ENCODE data around the gene MPV17L2.
A peak's percentile ranks its signal among the peaks of the same experiment; 100 is the strongest.

The MPV17L2 gene

DNA sequence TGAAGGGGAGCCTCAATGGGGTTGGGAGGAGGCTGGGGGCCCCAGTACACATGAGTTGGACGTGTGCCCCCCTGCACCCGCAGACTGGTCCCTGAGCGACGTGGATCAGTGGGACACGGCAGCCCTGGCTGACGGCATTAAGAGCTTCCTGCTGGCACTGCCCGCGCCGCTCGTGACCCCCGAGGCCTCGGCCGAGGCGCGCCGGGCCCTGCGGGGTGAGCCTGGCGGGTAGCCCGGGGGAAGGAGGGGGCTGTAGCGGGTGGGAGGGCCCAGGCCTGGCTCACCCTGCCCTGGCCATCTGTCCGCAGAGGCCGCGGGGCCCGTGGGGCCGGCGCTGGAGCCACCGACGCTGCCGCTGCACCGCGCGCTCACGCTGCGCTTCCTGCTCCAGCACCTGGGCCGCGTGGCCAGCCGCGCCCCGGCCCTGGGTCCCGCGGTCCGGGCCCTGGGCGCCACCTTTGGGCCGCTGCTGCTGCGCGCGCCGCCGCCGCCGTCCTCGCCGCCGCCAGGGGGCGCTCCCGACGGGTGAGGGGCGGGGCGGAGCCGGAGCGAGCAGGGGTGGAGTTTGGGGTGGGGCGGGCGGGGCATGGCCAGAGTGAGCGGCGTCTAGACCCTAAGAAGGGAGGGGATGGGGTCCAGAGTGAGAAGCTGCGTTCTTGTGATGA lies 31.9 kb upstream of the MPV17L2 start:
- peak; percentile 85 for DNase-seq (ENCODE audit: low read depth)
- peak overlapping the region; percentile 44 for H3K4me3 ChIP-seq (ENCODE audit: low read depth, low read length)
- TF ChIP-seq, protein P1, sequence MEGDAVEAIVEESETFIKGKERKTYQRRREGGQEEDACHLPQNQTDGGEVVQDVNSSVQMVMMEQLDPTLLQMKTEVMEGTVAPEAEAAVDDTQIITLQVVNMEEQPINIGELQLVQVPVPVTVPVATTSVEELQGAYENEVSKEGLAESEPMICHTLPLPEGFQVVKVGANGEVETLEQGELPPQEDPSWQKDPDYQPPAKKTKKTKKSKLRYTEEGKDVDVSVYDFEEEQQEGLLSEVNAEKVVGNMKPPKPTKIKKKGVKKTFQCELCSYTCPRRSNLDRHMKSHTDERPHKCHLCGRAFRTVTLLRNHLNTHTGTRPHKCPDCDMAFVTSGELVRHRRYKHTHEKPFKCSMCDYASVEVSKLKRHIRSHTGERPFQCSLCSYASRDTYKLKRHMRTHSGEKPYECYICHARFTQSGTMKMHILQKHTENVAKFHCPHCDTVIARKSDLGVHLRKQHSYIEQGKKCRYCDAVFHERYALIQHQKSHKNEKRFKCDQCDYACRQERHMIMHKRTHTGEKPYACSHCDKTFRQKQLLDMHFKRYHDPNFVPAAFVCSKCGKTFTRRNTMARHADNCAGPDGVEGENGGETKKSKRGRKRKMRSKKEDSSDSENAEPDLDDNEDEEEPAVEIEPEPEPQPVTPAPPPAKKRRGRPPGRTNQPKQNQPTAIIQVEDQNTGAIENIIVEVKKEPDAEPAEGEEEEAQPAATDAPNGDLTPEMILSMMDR (IDR thresholded peaks at IDR 0.05; ENCODE audit: insufficient read depth, low read depth, low read length, missing control alignments), result peak; percentile 66

DNA sequence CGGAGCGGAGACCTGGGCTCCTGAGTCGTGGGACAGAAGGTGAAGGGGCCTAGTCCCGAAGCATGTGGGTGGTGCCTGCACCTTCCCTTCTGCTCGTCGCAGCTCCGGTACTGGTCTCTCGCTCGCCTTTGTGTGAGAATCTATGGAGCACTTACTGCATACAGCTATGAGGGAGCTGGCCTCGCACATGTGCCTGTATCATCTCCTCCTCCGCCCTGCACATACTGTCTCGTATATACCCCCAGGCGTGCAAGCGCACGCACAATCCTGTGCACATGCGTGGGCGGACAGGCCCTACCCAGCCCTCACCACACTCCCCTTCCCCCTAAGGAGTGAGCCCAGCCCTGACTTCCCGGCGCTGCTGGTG lies 31.4 kb upstream of the MPV17L2 start:
- TF ChIP-seq, protein P1 (IDR thresholded peaks at IDR 0.05; ENCODE audit: insufficient read depth, low read depth, low read length, missing control alignments), result no peak
- no peak overlapping the region for H3K4me3 ChIP-seq (ENCODE audit: low read depth, low read length)
- no peak for DNase-seq (ENCODE audit: low read depth)

DNA sequence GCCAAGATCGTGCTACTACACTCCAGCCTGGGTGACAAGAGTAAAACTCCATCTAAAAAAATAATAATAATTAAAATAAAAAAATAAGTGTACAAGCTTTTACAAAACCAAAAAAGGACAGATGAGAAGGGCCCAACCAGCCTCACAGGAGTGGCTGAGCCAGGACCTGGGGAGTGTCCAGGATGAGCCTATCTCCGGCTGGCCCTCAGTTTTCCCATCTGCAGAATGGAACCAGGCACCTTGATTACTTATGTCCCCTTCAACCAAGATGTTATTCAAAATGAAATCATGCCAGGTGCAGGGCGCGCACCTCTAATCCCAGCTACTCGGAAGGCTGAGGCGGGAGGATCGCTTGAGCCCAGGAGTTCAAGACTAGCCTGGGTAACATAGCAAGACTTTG lies 28.9 kb upstream of the MPV17L2 start:
- TF ChIP-seq, protein P1 (IDR thresholded peaks at IDR 0.05; ENCODE audit: insufficient read depth, low read depth, low read length, missing control alignments), result no peak
- H3K4me3 ChIP-seq (ENCODE audit: low read depth, low read length), result no peak overlapping the region
- no peak for DNase-seq (ENCODE audit: low read depth)

DNA sequence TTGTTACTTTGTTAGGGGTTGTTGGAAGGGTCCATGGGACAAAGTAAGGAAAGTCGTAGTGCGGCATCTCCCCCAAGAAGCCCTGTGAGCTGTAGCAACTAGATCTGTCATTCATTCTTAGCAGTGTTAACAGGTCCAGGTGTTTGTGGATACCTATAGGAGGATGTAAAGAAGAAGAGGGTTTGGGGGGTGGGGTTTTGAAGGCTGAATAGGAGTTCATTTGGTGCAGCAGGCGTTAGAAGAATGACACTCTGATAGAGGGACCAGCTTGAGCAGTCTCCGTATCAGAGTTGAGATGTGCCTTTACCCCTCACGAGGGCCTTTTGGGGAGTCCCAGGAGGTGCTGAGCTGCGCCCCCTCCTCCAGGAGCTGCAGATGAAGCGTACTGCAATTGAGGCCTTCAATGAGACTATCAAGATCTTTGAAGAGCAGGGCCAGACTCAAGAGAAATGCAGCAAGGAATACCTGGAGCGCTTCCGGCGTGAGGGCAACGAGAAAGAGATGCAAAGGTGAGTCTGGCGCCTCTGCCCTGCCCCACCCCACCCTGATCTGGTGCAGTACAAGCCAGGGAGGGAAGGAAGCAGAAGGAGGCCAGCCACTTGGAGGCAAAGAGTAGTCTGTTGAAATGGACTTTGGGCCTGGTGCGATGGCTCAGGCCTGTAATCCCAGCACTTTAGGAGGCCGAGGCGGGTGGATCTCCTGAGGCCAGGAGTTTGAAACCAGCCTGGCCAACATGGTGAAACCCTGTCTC lies 27.0 kb upstream of the MPV17L2 start:
- TF ChIP-seq, protein P1 (IDR thresholded peaks at IDR 0.05; ENCODE audit: insufficient read depth, low read depth, low read length, missing control alignments), result no peak
- no peak overlapping the region for H3K4me3 ChIP-seq (ENCODE audit: low read depth, low read length)
- no peak for DNase-seq (ENCODE audit: low read depth)

DNA sequence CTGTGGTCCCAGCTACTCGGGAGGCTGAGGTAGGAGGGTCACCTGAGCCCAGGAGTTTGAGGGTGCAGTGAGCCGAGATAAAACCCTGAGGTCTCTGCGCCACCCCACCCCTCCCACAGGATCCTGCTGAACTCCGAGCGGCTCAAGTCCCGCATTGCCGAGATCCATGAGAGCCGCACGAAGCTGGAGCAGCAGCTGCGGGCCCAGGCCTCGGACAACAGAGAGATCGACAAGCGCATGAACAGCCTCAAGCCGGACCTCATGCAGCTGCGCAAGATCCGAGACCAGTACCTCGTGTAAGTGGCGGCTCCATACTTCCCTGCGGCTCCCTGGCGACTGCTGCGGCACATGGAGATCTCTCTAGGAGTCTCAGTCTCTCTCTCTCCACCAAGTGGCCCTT lies 26.0 kb upstream of the MPV17L2 start:
- TF ChIP-seq, protein P1 (IDR thresholded peaks at IDR 0.05; ENCODE audit: insufficient read depth, low read depth, low read length, missing control alignments), result no peak
- no peak overlapping the region for H3K4me3 ChIP-seq (ENCODE audit: low read depth, low read length)
- DNase-seq (ENCODE audit: low read depth), result no peak

DNA sequence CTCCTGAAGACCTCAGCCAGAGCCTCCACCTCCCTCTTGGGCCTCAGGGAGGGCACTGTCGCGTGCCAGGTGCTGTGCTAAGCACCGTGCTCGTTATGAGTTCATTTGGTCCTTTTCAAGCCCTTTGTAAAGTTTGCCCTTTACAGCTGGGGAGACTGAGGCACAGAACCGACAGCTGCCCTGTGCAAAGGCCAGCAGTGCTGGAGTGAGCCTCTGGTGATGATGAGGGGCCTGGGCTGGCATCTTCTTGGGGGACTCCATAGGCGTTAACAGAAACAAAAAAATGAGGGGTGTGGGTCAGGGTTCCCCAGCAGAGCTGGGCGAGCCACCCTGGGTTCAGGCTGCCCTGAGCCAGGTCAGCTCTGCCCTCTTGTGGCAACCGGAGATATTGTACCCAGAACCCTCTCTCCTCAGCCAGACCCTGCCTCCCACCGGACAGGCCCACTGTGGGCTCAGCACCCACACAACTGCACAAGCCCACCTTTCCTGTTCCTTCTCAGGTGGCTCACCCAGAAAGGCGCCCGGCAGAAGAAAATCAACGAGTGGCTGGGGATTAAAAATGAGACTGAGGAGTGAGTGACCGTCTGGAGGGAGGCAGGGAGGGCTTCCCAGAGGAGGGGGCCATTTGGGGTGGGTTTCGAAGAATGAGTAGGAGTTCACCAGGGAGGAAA lies 24.9 kb upstream of the MPV17L2 start:
- TF ChIP-seq, protein P1 (IDR thresholded peaks at IDR 0.05; ENCODE audit: insufficient read depth, low read depth, low read length, missing control alignments), result peak; percentile 87
- peak; percentile 79 for DNase-seq (ENCODE audit: low read depth)
- no peak overlapping the region for H3K4me3 ChIP-seq (ENCODE audit: low read depth, low read length)

All from GM12865 (cell line).